IPS-NIHi11 (cell line): ENCODE results near the gene ANKRD34A.
"Not testable (repeated sequence)": the region's sequence is repeated elsewhere in the genome, so short reads cannot be mapped to it uniquely, and the experiment has no call there.

Source experiments
- DNase-seq: peaks from one replicate; pipeline ENCODE4 v3.0.0; 2012; ENCODE audit warnings: mixed read lengths, low spot score

ANKRD34A gene

DNA sequence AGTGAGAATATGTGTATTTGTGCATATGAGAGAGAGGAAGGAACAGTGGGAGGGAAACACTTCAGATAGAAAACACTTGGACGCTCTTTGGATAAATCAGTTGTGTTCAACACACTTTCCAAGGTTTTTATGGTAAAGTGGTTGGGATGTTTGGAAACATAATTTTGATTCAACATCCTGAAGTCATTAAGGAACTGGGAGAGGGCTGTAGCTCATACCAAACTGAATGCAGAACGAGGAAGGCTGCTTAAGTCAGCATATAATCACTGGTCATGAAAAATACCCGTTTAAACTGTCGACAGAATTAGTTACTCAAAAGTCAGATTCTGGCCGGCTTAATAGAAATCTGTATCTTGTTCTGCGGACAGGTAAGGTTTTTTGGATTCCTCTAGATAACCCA, 21.5 kb downstream of the ANKRD34A start:
- DNase-seq: no peak

DNA sequence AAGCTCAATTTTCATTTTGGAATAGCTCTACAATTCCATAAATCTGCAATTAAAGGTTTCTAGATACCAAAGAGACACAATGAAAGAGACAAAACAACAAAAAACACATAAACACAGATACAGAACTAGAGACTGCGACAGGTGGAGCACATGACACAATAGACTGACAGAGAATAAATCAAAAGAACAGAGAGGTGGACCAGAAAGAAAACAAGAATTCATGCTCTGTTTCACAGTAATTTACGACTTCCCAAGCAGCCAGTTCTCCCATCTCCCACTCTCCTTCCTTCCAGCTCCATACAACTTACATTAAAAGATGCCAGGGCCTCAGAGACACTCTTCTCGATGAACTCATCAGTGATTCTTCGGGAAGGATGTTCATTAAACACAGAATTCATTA, 22.0 kb downstream of the ANKRD34A start:
- DNase-seq: no peak

DNA sequence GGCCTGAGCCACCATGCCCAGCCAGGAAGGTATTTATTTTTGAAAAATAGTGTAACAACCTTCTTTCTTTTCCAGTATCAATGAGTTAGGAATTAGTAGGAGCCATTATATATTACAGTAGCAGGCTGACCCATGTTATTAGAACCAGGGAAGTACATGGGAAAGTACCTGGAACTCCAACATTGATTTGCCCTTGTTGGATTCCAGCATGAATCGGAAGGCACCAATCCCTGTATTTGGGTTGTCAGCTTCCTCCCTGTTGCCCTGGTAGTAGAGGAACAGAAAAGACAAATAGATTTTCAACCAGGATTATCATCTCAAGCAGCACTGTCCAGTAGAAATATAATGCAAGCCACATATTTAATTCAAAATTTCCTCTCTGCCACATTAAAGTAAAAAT, 26.9 kb downstream of the ANKRD34A start:
- no peak for DNase-seq

DNA sequence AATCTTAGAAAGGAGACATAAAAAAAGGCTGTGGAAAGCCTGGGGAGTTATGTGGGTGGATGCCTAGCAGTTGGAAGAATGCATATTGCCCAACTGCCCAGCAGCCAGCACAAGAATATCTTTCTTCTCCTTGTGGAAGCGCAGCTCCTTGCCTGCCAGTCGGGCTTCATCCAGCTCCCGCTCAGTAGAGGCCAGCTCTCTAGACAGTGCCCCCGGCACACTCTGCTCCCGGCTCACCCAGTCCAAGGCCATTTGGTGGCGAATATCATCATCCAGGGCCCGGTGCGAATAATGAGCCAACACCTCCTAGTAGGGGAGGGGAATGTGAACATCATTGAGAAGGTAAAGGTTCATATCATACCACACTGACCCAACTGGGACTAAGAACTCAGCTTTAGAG, 28.1 kb downstream of the ANKRD34A start:
- no peak for DNase-seq

DNA sequence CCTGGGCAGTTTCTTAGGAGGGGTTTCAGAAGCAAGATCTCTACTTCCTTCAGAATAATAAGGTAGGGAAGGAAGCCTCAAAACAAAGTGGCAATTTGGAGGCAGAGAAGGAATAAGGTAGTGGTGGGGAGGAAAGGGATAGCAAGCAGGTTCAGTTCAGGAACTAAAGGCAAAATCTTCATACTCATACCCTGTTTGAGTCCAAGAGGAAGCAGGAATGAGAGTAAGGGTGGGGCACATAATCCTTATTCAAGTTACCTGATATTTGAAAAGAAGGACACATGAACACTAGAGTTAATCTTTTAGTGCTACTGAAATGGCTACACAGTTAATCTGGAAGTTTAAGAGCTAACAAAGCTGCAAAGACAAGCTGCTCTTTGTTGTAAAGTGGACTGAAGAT, 28.7 kb downstream of the ANKRD34A start:
- DNase-seq: no peak

DNA sequence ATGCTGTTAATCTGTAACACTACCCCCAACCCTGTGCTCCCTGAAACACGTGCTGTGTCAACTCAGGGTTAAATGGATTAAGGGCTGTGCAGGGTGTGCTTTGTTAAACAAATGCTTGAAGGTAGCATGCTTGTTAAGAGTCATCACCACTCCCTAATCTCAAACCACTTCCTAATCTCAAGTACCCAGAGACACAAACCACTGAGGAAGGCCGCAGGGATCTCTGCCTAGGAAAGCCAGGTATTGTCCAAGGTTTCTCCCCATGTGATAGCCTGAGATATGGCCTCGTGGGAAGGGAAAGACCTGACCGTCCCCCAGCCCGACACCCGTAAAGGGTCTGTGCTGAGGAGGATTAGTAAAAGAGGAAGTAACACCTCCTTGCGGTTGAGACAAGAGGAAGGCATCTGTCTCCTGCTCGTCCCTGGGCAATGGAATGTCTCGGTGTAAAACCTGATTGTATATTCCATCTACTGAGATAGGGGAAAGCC, 31.8 kb downstream of the ANKRD34A start:
- not testable (repeated sequence) for DNase-seq

DNA sequence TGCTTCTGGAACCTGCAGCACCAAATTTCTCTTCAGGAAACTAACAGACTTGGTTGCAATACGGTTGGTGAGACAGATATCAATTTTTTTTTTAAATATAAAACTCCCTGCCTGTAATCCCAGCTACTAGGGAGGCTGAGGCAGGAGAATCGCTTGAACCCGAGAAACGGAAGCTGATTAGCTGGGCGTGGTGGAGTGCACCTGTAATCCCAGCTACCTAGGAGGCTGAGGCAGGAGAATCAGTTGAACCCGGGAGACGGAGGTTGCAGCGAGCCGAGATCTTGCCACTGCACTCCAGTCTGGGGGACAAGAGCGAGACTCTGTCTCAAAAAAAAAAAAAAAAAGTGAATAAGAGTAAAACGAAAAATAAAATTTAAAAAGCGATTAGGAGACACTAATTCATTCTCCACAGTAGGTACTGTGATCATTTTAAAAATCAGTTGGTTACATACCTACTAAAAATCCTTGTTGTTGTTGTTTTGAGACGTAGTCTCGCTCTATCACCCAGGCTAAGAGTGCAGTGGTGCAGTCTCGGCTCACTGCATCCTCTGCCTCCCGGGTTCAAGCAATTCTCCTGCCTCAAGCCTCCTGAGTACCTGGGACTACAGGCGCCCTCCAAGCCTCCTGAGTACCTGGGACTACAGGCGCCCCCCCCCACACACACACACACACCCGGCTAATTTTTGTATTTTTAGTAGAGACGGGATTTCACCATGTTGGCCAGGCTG, 36.3 kb downstream of the ANKRD34A start:
- no peak for DNase-seq

DNA sequence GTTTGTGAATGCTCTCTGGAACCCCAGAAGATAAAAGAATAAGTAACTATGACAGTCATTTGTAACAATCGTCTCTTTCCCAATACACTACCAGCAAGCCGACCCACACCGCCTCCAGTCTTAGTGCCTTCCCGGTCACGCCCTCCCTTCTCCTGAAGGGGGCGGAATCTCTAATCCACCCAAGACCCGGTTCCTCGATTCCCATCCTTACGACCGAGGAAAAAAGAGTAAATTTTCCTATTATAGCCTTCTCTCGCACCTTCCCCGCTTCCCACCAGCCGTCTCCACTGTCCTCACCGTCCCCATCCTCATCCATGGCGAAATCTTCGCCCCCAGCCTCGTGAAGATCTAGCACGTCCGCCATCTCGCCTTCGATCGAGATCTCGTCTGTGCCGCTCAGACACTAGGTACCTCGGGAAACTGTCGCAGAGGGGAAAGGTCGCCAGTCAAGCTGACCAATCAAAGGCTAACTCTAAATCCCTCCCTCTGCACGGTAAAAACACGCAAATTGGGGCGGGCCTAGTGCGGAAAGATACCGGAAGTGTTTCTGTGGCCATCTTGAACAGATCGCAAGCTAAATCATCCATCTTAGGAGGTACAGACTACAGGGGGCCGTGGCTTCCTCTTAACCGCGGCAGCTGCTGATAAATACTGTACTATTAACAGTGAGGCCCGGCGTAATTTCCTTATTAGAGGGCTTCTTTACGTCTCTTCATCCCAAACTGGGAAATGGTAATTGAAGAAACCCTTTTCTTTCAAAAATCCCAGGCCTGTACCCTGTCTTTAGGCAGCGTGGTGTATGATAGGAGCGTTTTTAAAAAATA, 37.1 kb downstream of the ANKRD34A start, which contains the start of gene RBM8A:
RBM8A (minus strand) TSS at position 422 of the 824 bp plus-strand sequence; CDS start at position 364, 58 bp downstream.
- peak; percentile 86 for DNase-seq

DNA sequence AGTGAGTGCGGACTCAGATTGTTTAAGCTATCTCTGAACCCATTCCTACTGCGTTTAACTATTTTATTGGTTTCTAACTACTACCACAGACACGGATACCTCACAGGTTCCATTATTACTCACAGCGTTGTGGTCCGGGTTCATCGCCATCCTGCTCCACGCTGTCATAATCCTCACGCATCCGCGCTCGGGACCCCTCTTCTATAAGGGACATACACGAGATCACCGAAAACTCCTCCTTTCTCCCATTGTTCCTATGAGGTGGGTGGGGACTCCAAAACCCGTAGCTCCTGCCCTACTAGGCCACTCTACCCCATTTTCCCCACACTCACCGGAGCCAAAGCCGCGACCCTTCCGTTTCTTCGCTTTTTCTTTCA, 37.7 kb downstream of the ANKRD34A start:
- no peak for DNase-seq

DNA sequence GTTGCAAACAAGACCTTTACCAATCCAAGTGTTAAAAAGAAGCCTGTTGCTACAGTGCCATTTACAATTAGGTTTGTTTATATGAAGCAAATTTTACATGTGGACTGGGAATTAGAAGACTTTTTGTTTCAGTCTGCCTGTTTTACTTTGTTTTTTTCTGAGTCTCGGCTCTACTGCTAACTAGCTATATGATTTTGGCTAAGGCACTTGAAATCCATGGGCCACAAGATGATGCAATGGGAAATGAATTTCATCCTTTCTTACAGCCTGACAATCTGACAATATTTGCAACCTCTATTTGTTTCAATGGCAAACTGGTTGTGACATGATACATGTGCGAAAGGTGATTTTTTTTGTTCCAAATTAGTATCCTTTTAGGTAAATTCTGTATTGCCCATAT, 42.1 kb downstream of the ANKRD34A start:
- no peak for DNase-seq

DNA sequence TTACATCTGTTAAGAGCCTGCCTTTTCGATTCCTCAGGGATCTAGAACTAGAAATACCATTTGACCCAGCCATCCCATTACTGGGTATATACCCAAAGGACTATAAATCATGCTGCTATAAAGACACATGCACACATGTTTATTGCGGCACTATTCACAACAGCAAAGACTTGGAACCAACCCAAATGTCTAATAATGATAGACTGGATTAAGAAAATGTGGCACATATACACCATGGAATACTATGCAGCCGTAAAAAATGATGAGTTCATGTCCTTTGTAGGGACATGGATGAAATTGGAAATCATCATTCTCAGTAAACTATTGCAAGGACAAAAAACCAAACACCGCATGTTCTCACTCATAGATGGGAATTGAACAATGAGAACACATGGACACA, 44.1 kb downstream of the ANKRD34A start:
- DNase-seq: not testable (repeated sequence)

DNA sequence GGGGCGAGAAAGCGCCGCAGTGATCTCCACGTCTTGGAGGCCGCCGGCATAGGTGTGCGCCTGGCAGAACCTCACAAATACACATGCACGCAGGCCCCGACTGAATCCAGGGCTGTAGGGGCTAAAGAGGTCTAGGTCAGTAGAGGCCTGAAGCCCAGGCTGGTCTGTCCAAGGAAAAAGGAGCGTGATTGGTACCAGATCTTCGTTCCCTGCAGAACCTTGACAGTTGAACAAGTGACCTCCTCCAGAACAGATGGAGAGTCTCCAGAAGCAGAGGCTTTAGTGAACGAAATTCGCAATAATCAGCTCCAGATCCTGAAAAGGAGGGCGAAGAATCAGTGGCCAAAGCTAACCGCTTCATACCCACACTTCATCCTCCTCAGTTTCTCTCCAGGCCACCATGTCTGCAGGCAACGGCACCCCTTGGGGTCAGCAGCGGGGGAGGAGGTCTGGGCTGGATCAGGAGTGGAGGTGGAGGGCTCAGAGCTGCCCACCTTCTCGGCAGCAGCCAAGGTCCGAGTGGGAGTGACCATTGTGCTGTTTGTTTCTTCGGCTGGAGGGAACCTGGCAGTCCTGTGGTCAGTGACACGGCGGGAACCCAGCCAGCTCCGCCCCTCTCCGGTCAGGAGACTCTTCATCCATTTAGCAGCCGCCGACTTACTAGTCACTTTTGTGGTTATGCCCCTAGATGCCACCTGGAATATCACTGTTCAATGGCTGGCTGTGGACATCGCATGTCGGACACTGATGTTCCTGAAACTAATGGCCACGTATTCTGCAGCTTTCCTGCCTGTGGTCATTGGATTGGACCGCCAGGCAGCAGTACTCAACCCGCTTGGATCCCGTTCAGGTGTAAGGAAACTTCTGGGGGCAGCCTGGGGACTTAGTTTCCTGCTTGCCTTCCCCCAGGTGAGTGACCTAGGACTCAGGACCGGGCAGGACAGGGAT, 45.1 kb downstream of the ANKRD34A start:
- DNase-seq: peak; percentile 50

DNA sequence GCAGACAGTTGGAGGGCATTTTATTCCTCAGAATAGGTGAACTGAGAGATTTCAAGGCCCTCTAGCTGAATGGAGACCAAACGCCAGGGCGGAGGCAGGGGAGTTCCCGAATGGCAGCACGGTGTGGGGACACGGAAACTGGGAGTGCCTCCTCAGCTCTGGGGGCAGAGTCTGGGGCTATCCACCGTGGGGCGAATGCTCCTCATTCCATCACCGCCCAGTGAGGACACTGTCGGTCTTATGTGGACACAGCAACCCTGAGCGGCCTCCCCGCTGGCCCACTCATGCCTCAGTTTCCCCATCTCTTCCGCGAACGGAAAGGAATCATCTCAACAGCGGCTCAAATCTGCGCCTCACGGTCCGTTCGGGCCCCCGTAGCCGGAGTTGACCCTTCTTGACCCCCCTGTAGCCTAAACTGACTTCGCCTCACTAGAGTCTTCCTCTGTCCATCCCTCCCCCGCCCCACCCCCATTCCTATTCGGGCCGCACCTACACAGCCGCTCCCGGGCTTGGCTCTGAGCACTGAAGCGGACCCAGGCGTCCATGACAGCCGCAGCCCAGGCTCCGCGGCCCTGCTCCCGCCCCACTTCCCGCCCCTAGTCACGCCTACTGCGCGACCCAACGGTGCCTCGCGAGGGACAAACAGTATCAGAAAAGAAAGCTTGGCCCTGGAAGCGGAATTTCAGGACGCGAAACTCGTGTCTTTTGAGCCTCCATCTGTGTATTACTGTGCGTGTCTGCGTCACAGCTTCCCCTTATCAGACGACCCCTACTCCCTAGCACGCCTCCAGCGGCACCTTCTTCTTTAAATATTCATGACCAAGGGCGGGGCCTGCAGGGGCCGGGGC, 46.0 kb downstream of the ANKRD34A start, which contains the start of gene PEX11B:
PEX11B (minus strand) TSS at position 574 of the 848 bp plus-strand sequence; CDS start at position 545, 29 bp downstream.
- peak; percentile 90 for DNase-seq

DNA sequence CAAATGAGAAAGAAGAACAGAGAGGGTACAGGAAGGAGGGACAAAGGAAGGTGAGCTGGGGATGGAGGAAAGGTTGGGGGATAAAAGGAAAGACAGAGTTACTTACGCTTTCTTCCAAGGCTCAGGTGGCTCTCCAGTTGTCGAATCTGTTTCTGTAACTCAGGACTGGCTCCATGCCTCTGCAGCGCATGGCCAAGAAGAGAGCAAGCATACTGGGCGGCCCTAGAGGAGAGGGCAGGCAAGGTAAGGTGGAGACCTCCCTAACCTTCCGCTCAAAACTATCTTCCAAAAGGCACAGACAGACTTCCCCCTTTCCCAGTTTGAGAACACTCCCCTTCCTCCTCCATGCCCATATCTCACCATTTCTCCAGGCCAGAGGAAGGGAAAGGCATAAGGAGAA, 46.8 kb downstream of the ANKRD34A start:
- DNase-seq: no peak

DNA sequence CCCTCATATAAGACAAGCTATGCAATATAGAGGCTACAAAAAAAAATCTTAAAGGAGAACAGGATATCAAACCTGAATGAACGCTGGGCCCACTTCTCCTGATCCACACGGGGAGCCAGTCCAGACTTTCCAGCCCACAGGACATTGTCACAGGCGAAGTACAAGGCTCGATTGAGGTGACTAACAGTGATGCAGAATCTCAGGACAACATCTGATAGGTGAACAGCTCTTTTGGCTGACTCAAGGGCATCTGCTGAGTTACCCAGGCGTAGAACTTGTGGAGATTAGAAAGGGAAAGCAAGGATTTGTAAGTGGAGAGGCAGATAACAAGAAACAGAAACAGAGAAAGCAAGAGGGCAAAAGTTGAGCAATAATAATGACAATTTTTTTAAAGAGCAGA, 47.6 kb downstream of the ANKRD34A start:
- DNase-seq: no peak

DNA sequence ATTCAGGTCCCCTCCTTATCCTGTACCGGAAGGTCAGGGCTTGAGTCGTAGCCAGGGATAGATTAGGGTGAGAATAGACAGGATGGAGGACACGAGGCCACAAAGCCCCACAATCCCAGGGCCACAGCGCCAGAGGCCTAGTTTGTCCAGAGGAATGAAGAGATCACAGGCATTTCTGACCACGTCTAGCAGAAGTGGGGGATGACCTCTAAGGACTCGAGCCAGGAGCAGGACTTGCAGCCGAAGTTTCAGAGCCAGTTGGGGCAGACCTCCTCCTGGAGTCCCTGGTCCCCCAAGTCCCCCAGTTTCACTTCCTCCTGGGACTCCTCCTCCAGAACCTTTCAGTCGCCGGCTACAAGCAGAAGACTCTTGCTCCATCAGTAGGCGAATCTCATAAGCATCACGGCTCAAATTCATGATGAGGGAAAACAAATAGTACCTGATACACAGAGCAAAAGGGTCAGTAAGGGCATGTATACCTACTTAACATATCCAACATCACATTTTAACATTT, 52.2 kb downstream of the ANKRD34A start:
- DNase-seq: no peak
